SK-N-SH (cell line): Measurements from ENCODE around the gene RABL6.

Source experiments
- EP300 ChIP-seq, 2 experiments: IDR thresholded peaks; 2 replicates each; pipeline versions ENCODE4 v1.4.0 to v1.6.1; 2012; ENCODE audit warnings: borderline replicate concordance in 1 of 2, low read depth in 1 of 2, low read length in 1 of 2
- POLR2AphosphoS5 ChIP-seq: IDR thresholded peaks from 2 replicates; pipeline ENCODE4 v1.6.1; 2012; ENCODE audit warnings: low read depth, low read length
- YY1 ChIP-seq: IDR thresholded peaks from 2 replicates; pipeline ENCODE4 v1.4.0; 2012; ENCODE audit warnings: low read depth, mild to moderate bottlenecking
- TF ChIP-seq, protein P1 (sequence below): fragments of 200-600 bp; sonication (generic); IDR thresholded peaks from 2 replicates; pipeline ENCODE4 v1.6.1; 2017; ENCODE audit warnings: antibody characterized with exemption, mild to moderate bottlenecking, moderate library complexity
- TF ChIP-seq, protein P2 (sequence below): IDR thresholded peaks from 2 replicates; pipeline ENCODE4 v1.6.1; 2012; ENCODE audit warnings: mild to moderate bottlenecking, low read depth, low read length, moderate library complexity
- TF ChIP-seq, protein P3 (sequence below): fragments of 150-350 bp; IDR thresholded peaks from 2 replicates; pipeline ENCODE4 v1.6.1; 2017; ENCODE audit warnings: antibody characterized with exemption, low read length, low read depth, borderline replicate concordance

DNA sequence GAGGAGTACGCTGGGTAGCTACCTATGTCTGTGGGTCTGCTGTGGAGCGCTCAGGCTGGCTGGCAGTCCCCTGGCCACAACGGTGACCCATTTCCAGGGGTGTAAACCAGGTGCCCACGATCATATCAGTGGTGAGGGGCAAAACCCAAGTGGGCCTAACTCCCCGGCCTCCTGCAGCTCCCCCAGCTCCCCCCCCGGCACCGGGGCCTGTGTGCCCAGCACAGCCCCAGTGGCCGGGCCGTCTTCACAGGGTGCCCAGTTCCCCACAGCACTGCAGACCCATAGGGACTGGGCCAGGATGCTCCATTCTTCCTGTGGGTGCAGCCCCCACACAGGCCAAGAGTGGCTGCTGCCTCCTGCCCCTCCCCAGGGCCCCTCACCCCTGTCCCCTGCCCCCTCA lies 48.7 kb upstream of the RABL6 start:
- TF ChIP-seq POLR2AphosphoS5 (no peak), EP300 (IDR thresholded peaks at IDR 0.05; ENCODE audit: borderline replicate concordance in 1 of 2, low read depth in 1 of 2, low read length in 1 of 2) (no peak), YY1 (no peak)
- TF ChIP-seq, protein P1, sequence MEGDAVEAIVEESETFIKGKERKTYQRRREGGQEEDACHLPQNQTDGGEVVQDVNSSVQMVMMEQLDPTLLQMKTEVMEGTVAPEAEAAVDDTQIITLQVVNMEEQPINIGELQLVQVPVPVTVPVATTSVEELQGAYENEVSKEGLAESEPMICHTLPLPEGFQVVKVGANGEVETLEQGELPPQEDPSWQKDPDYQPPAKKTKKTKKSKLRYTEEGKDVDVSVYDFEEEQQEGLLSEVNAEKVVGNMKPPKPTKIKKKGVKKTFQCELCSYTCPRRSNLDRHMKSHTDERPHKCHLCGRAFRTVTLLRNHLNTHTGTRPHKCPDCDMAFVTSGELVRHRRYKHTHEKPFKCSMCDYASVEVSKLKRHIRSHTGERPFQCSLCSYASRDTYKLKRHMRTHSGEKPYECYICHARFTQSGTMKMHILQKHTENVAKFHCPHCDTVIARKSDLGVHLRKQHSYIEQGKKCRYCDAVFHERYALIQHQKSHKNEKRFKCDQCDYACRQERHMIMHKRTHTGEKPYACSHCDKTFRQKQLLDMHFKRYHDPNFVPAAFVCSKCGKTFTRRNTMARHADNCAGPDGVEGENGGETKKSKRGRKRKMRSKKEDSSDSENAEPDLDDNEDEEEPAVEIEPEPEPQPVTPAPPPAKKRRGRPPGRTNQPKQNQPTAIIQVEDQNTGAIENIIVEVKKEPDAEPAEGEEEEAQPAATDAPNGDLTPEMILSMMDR: no peak
- TF ChIP-seq, protein P2, sequence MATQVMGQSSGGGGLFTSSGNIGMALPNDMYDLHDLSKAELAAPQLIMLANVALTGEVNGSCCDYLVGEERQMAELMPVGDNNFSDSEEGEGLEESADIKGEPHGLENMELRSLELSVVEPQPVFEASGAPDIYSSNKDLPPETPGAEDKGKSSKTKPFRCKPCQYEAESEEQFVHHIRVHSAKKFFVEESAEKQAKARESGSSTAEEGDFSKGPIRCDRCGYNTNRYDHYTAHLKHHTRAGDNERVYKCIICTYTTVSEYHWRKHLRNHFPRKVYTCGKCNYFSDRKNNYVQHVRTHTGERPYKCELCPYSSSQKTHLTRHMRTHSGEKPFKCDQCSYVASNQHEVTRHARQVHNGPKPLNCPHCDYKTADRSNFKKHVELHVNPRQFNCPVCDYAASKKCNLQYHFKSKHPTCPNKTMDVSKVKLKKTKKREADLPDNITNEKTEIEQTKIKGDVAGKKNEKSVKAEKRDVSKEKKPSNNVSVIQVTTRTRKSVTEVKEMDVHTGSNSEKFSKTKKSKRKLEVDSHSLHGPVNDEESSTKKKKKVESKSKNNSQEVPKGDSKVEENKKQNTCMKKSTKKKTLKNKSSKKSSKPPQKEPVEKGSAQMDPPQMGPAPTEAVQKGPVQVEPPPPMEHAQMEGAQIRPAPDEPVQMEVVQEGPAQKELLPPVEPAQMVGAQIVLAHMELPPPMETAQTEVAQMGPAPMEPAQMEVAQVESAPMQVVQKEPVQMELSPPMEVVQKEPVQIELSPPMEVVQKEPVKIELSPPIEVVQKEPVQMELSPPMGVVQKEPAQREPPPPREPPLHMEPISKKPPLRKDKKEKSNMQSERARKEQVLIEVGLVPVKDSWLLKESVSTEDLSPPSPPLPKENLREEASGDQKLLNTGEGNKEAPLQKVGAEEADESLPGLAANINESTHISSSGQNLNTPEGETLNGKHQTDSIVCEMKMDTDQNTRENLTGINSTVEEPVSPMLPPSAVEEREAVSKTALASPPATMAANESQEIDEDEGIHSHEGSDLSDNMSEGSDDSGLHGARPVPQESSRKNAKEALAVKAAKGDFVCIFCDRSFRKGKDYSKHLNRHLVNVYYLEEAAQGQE: no peak
- TF ChIP-seq, protein P3, sequence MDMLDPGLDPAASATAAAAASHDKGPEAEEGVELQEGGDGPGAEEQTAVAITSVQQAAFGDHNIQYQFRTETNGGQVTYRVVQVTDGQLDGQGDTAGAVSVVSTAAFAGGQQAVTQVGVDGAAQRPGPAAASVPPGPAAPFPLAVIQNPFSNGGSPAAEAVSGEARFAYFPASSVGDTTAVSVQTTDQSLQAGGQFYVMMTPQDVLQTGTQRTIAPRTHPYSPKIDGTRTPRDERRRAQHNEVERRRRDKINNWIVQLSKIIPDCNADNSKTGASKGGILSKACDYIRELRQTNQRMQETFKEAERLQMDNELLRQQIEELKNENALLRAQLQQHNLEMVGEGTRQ: no peak
